GM12878 (cell line): ENCODE measurements around the gene CHRNE. TPM values are rescaled to one million over a fixed set of nuclear protein-coding genes. Genes with fewer than 3 reads are reported as not detected.

ENCODE experiments used
- BCLAF1 ChIP-seq: fragments of 450-650 bp; IDR thresholded peaks from 2 replicates; pipeline ENCODE4 v1.6.1; 2017; ENCODE audit warnings: antibody characterized with exemption, mild to moderate bottlenecking, moderate library complexity
- ESRRA ChIP-seq: IDR thresholded peaks from 2 replicates; pipeline ENCODE4 v1.6.1; 2012; ENCODE audit warnings: mild to moderate bottlenecking, low read length, improper control_type of control experiment
- JUND ChIP-seq: IDR thresholded peaks from 2 replicates; pipeline ENCODE4 v1.6.1; 2012; ENCODE audit warnings: low read depth, mild to moderate bottlenecking, low read length, improper control_type of control experiment, moderate library complexity
- MLLT1 ChIP-seq: fragments of 450-650 bp; IDR thresholded peaks from 2 replicates; pipeline ENCODE4 v1.6.1; 2016; ENCODE audit warnings: mild to moderate bottlenecking
- NFYA ChIP-seq: IDR thresholded peaks from 2 replicates; pipeline ENCODE4 v1.6.1; 2011; ENCODE audit warnings: low read depth, mild to moderate bottlenecking, low read length, improper control_type of control experiment, borderline replicate concordance
- PAX5 ChIP-seq: IDR thresholded peaks from 2 replicates; pipeline ENCODE4 v1.6.1; 2011; ENCODE audit warnings: low read depth, low read length, borderline replicate concordance
- PBX3 ChIP-seq: IDR thresholded peaks from 2 replicates; pipeline ENCODE4 v1.6.1; 2011; ENCODE audit warnings: mild to moderate bottlenecking, low read depth, low read length, moderate library complexity; ENCODE audit not compliant: insufficient replicate concordance
- RCOR1 ChIP-seq: conservative IDR thresholded peaks from 2 replicates; pipeline ENCODE4 v1.6.1; 2012; ENCODE audit warnings: low read depth, low read length, improper control_type of control experiment
- REST ChIP-seq: IDR thresholded peaks from 2 replicates; pipeline ENCODE4 v1.6.1; 2012; ENCODE audit warnings: mild to moderate bottlenecking, low read depth, low read length
- SPI1 ChIP-seq: IDR thresholded peaks from 2 replicates; pipeline ENCODE4 v1.6.1; 2011; ENCODE audit warnings: low read depth, mild to moderate bottlenecking, low read length, moderate library complexity, borderline replicate concordance; ENCODE audit not compliant: insufficient read depth
- STAT3 ChIP-seq: IDR thresholded peaks from 2 replicates; pipeline ENCODE4 v1.6.1; 2011; ENCODE audit warnings: low read depth, low read length, improper control_type of control experiment
- TCF3 ChIP-seq: IDR thresholded peaks from 2 replicates; pipeline ENCODE4 v1.6.1; 2012; ENCODE audit warnings: low read depth, mild to moderate bottlenecking, low read length, borderline replicate concordance; ENCODE audit not compliant: insufficient read depth
- ZNF622 ChIP-seq: fragments of 450-650 bp; IDR thresholded peaks from 2 replicates; pipeline ENCODE4 v1.6.1; 2017; ENCODE audit warnings: mild to moderate bottlenecking, inconsistent platforms
- polyA plus RNA-seq, 11 experiments: library from polyadenylated mRNA; depleted of rRNA in 4 of 11; unstranded in 6 of 11; stranded (reverse) in 5 of 11; fragments of >200 nt; fragmentation: Nextera tagmentation in 4 of 11; fragmentation: Illumina TruSeq in 1 of 11; extraction: Ambion mirVana in 4 of 11; extraction: Trizol in 1 of 11; gene quantifications; 1 replicate in 1 of 11; 2 replicates in 10 of 11; pipeline versions ENCODE4 v1.2.1 to v1.2.3, GENCODE V29; 2011 to 2016; ENCODE audit warnings: inconsistent platforms in 2 of 11, missing spikeins in 2 of 11, low read depth in 1 of 11
- total RNA-seq, 4 experiments: library from RNA; depleted of rRNA in 3 of 4; stranded (reverse); fragments of >200 nt in 3 of 4; fragmentation: Illumina TruSeq in 1 of 4; extraction: Trizol in 1 of 4; gene quantifications; 2 replicates each; pipeline versions ENCODE4 v1.2.1 to v1.2.3, GENCODE V29; 2013 to 2021

CHRNE gene
- total and polyA plus RNA-seq, 10 of the 15 experiments (the other 5 are each of a cell fraction or from before 2014, with no cell fraction given): 0.05 to 0.11 (median 0.08) TPM; not detected in 6

- TF ChIP-seq PBX3 (no peak), SPI1 (no peak), ZNF622 (no peak), MLLT1 (no peak; the same call in 1 of the 2 replicates), JUND (no peak), RCOR1 (peak; percentile 100), NFYA (no peak), STAT3 (no peak), REST (no peak), TCF3 (no peak; the same call in 1 of the 2 replicates), BCLAF1 (no peak), PAX5 (0 out of 2 replicates have a peak, but pooled peaks have one; percentile 34), ESRRA (peak; percentile 88)
These were observed 37.1 kb upstream of the CHRNE start, which contains the start of the genes RNF167 and SLC25A11 (continued) for GRCh38 chr17:4939796-4940554.
